IMR-90 (cell line): ENCODE data around the gene PCDHGA2. TPM values are rescaled to one million over a fixed set of nuclear protein-coding genes. Genes with fewer than 3 reads are reported as not detected.

Experiments
- ATAC-seq: fragments of 200-7000 bp; cut with Tn5 transposase; 2 replicates; pipeline ENCODE4 v1.9.1; 2020; ENCODE audit warnings: low read depth, mild to moderate bottlenecking, moderate library complexity
- BruUV-seq: library from RNA; stranded (reverse); fragments of 400-500 nt; replicated peaks from 2 replicates; lab custom pipeline; 2021; lab: Mats Ljungman, UMichigan
- CTCF ChIA-PET: fragments of 300-600 bp; formaldehyde crosslinking; extraction: SDS; loops from one replicate; lab custom pipeline; 2021; ENCODE audit warnings: antibody characterized with exemption; lab: Yijun Ruan, JAX
- POLR2A ChIA-PET: fragments of 300-600 bp; sonication (Branson Sonifier 250); formaldehyde crosslinking; loops from one replicate; lab custom pipeline; 2022; ENCODE audit warnings: antibody characterized with exemption; ENCODE audit not compliant: unreplicated experiment; lab: Charles Lee
- DNase-seq: peaks from one replicate; pipeline ENCODE4 v3.0.0; 2013
- H2AFZ ChIP-seq: replicated peaks from 2 replicates; pipeline ENCODE3; 2013; ENCODE audit warnings: low read length, mild to moderate bottlenecking; ENCODE audit not compliant: poor library complexity
- H2AK5ac ChIP-seq: 2 replicates; pipeline ENCODE4 v1.6.1; 2013; ENCODE audit warnings: low read depth, low read length, inconsistent platforms
- H2AK9ac ChIP-seq: replicated peaks from 2 replicates; pipeline ENCODE3; 2013; ENCODE audit warnings: mild to moderate bottlenecking, low read depth, low read length, moderate library complexity; ENCODE audit not compliant: poor library complexity
- H2BK120ac ChIP-seq: 2 replicates; pipeline ENCODE4 v1.6.1; 2013; ENCODE audit warnings: low read depth, low read length, inconsistent platforms
- H2BK15ac ChIP-seq: 3 replicates; pipeline ENCODE4 v1.6.1; 2013; ENCODE audit warnings: low read depth, low read length, inconsistent platforms
- H2BK20ac ChIP-seq: 2 replicates; pipeline ENCODE4 v1.6.1; 2013; ENCODE audit warnings: low read depth, mild to moderate bottlenecking, inconsistent platforms, low read length, moderate library complexity
- H2BK5ac ChIP-seq: 2 replicates; pipeline ENCODE4 v1.6.1; 2013; ENCODE audit warnings: mild to moderate bottlenecking, low read depth, low read length, inconsistent platforms; ENCODE audit not compliant: poor library complexity, severe bottlenecking
- H3K14ac ChIP-seq: replicated peaks from 2 replicates; pipeline ENCODE4 v1.6.1; 2013; ENCODE audit warnings: low read depth, low read length, inconsistent platforms
- H3K18ac ChIP-seq: 2 replicates; pipeline ENCODE4 v1.6.1; 2013; ENCODE audit warnings: low read depth, low read length, control low read depth
- H3K23ac ChIP-seq: 2 replicates; pipeline ENCODE4 v1.6.1; 2013; ENCODE audit warnings: low read depth, low read length, inconsistent platforms
- H3K27ac ChIP-seq: 2 replicates; pipeline ENCODE4 v1.5.1; 2013; ENCODE audit warnings: mild to moderate bottlenecking, control low read depth, low read length; ENCODE audit not compliant: insufficient read depth
- H3K27me3 ChIP-seq: 2 replicates; pipeline ENCODE4 v1.6.1; 2013; ENCODE audit warnings: low read length; ENCODE audit not compliant: control insufficient read depth, insufficient read depth
- H3K36me3 ChIP-seq: 2 replicates; pipeline ENCODE4 v1.6.1; 2013; ENCODE audit warnings: low read length, mixed read lengths; ENCODE audit not compliant: control insufficient read depth, insufficient read depth
- H3K4ac ChIP-seq: 2 replicates; pipeline ENCODE4 v1.6.1; 2013; ENCODE audit warnings: low read depth, low read length, inconsistent platforms
- H3K4me1 ChIP-seq: 2 replicates; pipeline ENCODE4 v1.6.1; 2013; ENCODE audit warnings: low read length, mixed read lengths; ENCODE audit not compliant: control insufficient read depth, insufficient read depth
- H3K4me2 ChIP-seq: 2 replicates; pipeline ENCODE4 v1.6.1; 2013; ENCODE audit warnings: low read depth, mild to moderate bottlenecking, control low read depth, low read length, moderate library complexity
- H3K4me3 ChIP-seq: 2 replicates; pipeline ENCODE4 v1.5.1; 2013; ENCODE audit warnings: low read depth, mild to moderate bottlenecking, control low read depth, low read length, moderate library complexity; ENCODE audit not compliant: insufficient read depth
- H3K56ac ChIP-seq: 2 replicates; pipeline ENCODE4 v1.6.1; 2013; ENCODE audit warnings: low read length, inconsistent platforms; ENCODE audit not compliant: insufficient read depth; ENCODE audit errors: extremely low read depth
- H3K79me1 ChIP-seq, 2 experiments: 2 replicates each; pipeline ENCODE4 v1.6.1; 2013; ENCODE audit warnings: low read length in 2 of 2, inconsistent platforms in 1 of 2, low read depth in 1 of 2
- H3K9ac ChIP-seq: 2 replicates; pipeline ENCODE4 v1.6.1; 2013; ENCODE audit warnings: low read depth, low read length, control low read depth
- H3K9me1 ChIP-seq: 2 replicates; pipeline ENCODE4 v1.6.1; 2013; ENCODE audit warnings: low read length, inconsistent platforms; ENCODE audit not compliant: insufficient read depth
- H3K9me3 ChIP-seq: 2 replicates; pipeline ENCODE4 v1.6.1; 2013; ENCODE audit warnings: low read length; ENCODE audit not compliant: control insufficient read depth, insufficient read depth
- H4K20me1 ChIP-seq: 2 replicates; pipeline ENCODE4 v1.6.1; 2013; ENCODE audit warnings: low read length, inconsistent platforms; ENCODE audit not compliant: insufficient read depth
- H4K5ac ChIP-seq: 2 replicates; pipeline ENCODE4 v1.6.1; 2013; ENCODE audit warnings: mild to moderate bottlenecking, low read depth, low read length, control low read depth
- H4K8ac ChIP-seq, 2 experiments: 2 replicates each; pipeline ENCODE4 v1.6.1; 2013; ENCODE audit warnings: low read depth in 2 of 2, low read length in 2 of 2, control low read depth in 1 of 2, inconsistent platforms in 1 of 2
- H4K91ac ChIP-seq: 2 replicates; pipeline ENCODE4 v1.6.1; 2013; ENCODE audit warnings: low read depth, low read length, inconsistent platforms; ENCODE audit not compliant: insufficient read depth
- BHLHE40 ChIP-seq: fragments of 150-350 bp; IDR thresholded peaks from 2 replicates; pipeline ENCODE4 v1.6.1; 2016; ENCODE audit warnings: mild to moderate bottlenecking, low read depth, low read length
- CEBPB ChIP-seq: IDR thresholded peaks from 2 replicates; pipeline ENCODE4 v1.6.1; 2012; ENCODE audit warnings: low read depth, low read length, improper control_type of control experiment
- CHD1 ChIP-seq: IDR thresholded peaks from 2 replicates; pipeline ENCODE4 v1.6.1; 2012; ENCODE audit warnings: low read depth, low read length, improper control_type of control experiment
- CTCF ChIP-seq: conservative IDR thresholded peaks from 2 replicates; pipeline ENCODE4 v1.5.1; 2012; ENCODE audit warnings: mild to moderate bottlenecking, low read depth, low read length, improper control_type of control experiment
- ELK1 ChIP-seq: fragments of 150-350 bp; IDR thresholded peaks from 2 replicates; pipeline ENCODE4 v1.6.1; 2016; ENCODE audit warnings: low read depth, mild to moderate bottlenecking, low read length, moderate library complexity, borderline replicate concordance
- FOS ChIP-seq: fragments of 150-350 bp; IDR thresholded peaks from 2 replicates; pipeline ENCODE4 v1.6.1; 2016; ENCODE audit warnings: low read depth, low read length
- MAFK ChIP-seq: IDR thresholded peaks from 2 replicates; pipeline ENCODE4 v1.6.1; 2012; ENCODE audit warnings: low read depth, low read length, improper control_type of control experiment
- MAZ ChIP-seq: IDR thresholded peaks from 2 replicates; pipeline ENCODE4 v1.6.1; 2012; ENCODE audit warnings: low read depth, mild to moderate bottlenecking, low read length, improper control_type of control experiment, moderate library complexity, borderline replicate concordance
- MXI1 ChIP-seq: IDR thresholded peaks from 2 replicates; pipeline ENCODE4 v1.6.1; 2012; ENCODE audit warnings: low read depth, mild to moderate bottlenecking, low read length, moderate library complexity, borderline replicate concordance
- POLR2A ChIP-seq: IDR thresholded peaks from 2 replicates; pipeline ENCODE4 v1.6.1; 2012; ENCODE audit warnings: mild to moderate bottlenecking, low read depth, low read length
- RAD21 ChIP-seq: IDR thresholded peaks from 2 replicates; pipeline ENCODE4 v1.6.1; 2012; ENCODE audit warnings: low read length, improper control_type of control experiment
- RCOR1 ChIP-seq: IDR thresholded peaks from 2 replicates; pipeline ENCODE4 v1.6.1; 2012; ENCODE audit warnings: mild to moderate bottlenecking, low read length, improper control_type of control experiment; ENCODE audit not compliant: insufficient replicate concordance
- SMC3 ChIP-seq: fragments of 150-350 bp; IDR thresholded peaks from 2 replicates; pipeline ENCODE4 v1.6.1; 2016; ENCODE audit warnings: low read depth, mild to moderate bottlenecking, antibody characterized with exemption, low read length, moderate library complexity
- USF2 ChIP-seq: fragments of 150-350 bp; IDR thresholded peaks from 2 replicates; pipeline ENCODE4 v1.6.1; 2017; ENCODE audit warnings: mild to moderate bottlenecking, antibody characterized with exemption, low read length, low read depth
- WGBS, 2 experiments: methylation state at CpG; one replicate each; pipeline versions ENCODE4 v1.1.5 to v1.1.7; 2013; ENCODE audit warnings: missing lambda C conversion rate in 2 of 2; ENCODE audit not compliant: insufficient read length in 1 of 2; ENCODE audit errors: extremely low coverage in 2 of 2; 5-methylcytosine and 5-hydroxymethylcytosine counted together
- dilution Hi-C: fragments of 300-500 bp; cut with HindIII; formaldehyde crosslinking; loops from one replicate; pipeline ENCODE4 v1.14.3; 2018; ENCODE audit warnings: low sequenced_read_pairs; ENCODE audit not compliant: unreplicated experiment
- in situ Hi-C: fragments of 300-500 bp; cut with MboI; formaldehyde crosslinking; loops from 3 replicates; pipeline ENCODE4 v1.14.3; 2019; ENCODE audit warnings: low sequenced_read_pairs, inconsistent platforms, mixed read lengths
- intact Hi-C: fragments of 100-400 bp; cut with micrococcal nuclease; formaldehyde crosslinking; loops from 2 replicates; pipeline ENCODE4 v1.10.0; 2022
- polyA plus RNA-seq, 3 experiments: library from polyadenylated mRNA; depleted of rRNA; stranded (reverse); fragments of >200 nt; gene quantifications; 2 replicates each; pipeline ENCODE4 v1.2.3, GENCODE V29; 2012; ENCODE audit warnings: low replicate concordance in 1 of 3
- total RNA-seq: library from RNA; depleted of rRNA; stranded (reverse); fragments of >200 nt; gene quantifications from 2 replicates; pipeline ENCODE4 v1.2.3, GENCODE V29; 2012

PCDHGA2 gene
- total and polyA plus RNA-seq, 2 of the 4 experiments (the other 2 are of a cell fraction) = 3.4 to 3.6 TPM

- Histone ChIP-seq H3K9me3 (peaks cover 57% of the 10 kb centered on the region), H3K36me3 (peaks cover 23% of the 10 kb centered on the region), H3K9ac (no peak overlapping the region), H2BK15ac (no peak overlapping the region), H3K4me2 (no peak overlapping the region; the same call in 1 of the 2 replicates), H4K8ac (no peak overlapping the region), H2AK5ac (no peak overlapping the region), H3K23ac (no peak overlapping the region), H3K56ac (no peak overlapping the region), H3K4ac (no peak overlapping the region), H3K27me3 (no peaks in the 10 kb centered on the region), H3K18ac (no peak overlapping the region), H3K4me3 (no peak overlapping the region), H2BK120ac (no peak overlapping the region), H2BK20ac (no peak overlapping the region), H2BK5ac (no peak overlapping the region), H4K91ac (no peak overlapping the region), H3K9me1 (no peaks in the 10 kb centered on the region), H2AK9ac (no peak overlapping the region), H3K4me1 (no peaks in the 10 kb centered on the region), H4K20me1 (no peaks in the 10 kb centered on the region), H3K27ac (no peak overlapping the region), H3K14ac (no peak overlapping the region), H4K5ac (no peak overlapping the region), H2AFZ (peak overlapping the region; percentile 49), H3K79me1 (no peaks in the 10 kb centered on the region)
- CTCF ChIA-PET = interaction anchor here (1.3 kb wide), 1 partner anchor 192 kb away, joined by 4 read pairs; no protein-coding TSS in a partner anchor
- WGBS, 2 experiments = 38% methylated on average over 53 of the region's 69 CpGs; no CpG with 5 or more reads in 1 of the 2 experiments
- DNase-seq = no peak
- dilution Hi-C loops (no loop called here), in situ Hi-C loops (no loop called here), intact Hi-C loops (no loop called here)
- ATAC-seq = no peak
- no peak for TF ChIP-seq RAD21
- TF ChIP-seq MXI1 = no peak
- no peak for TF ChIP-seq CTCF
- TF ChIP-seq CEBPB = no peak
- no peak for TF ChIP-seq CHD1
- no peak for TF ChIP-seq ELK1
- no peak for TF ChIP-seq MAFK
- TF ChIP-seq USF2 = no peak
- no peak for TF ChIP-seq MAZ
- TF ChIP-seq POLR2A = no peak
- TF ChIP-seq BHLHE40 = no peak
- no peak for TF ChIP-seq SMC3
- TF ChIP-seq FOS = no peak
- TF ChIP-seq RCOR1 = no peak
- BruUV-seq = no TSS peak
- POLR2A ChIA-PET = no interaction called here
Observed at GRCh38 chr5:141371572-141372475, 33.3 kb downstream of the PCDHGA2 start.
